NCI-H446 (cell line): ENCODE data around the gene PDCD1LG2.

ENCODE experiments used
- DNase-seq, 2 experiments: peaks; one replicate each; lab custom pipeline; 2025; lab: John Stamatoyannopoulos, UW

The PDCD1LG2 gene

DNA sequence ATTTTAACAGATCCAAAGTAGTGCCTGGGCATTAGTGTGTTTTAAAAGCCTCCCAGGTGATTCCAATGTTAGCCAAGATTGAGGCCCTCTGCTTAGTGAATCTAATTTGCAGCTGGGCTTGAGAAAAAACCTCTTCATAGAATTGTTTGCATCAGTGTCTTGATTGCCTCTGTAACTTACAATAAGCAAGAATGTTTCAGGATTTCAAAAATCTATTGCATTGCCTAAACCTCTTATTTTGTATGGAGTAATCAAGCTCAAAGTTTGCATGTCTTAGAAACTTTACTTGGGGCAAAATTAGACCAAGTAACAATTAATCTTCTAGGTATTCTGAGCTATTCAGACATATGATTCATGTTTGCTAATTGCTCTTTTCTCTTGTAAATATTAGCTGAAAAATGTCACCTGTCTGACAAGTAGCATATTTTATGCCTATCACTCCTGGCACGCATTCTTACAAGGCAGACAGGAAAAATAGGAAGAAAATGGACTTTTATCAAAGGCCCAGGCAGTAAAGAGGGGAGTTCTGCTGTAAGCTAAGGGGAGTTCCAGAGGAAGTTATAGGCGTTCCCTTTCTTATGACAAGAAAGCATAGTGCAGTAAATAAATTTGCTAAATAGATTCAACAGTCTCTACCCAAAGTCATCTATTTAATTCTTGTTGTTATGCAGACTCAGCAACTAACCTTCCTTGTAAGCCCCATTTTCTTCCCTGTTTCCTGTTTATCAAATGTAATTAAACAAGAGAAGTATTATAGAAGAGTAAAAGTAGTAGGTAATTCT is 21.0 kb downstream of the PDCD1LG2 start:
- no peak for DNase-seq

DNA sequence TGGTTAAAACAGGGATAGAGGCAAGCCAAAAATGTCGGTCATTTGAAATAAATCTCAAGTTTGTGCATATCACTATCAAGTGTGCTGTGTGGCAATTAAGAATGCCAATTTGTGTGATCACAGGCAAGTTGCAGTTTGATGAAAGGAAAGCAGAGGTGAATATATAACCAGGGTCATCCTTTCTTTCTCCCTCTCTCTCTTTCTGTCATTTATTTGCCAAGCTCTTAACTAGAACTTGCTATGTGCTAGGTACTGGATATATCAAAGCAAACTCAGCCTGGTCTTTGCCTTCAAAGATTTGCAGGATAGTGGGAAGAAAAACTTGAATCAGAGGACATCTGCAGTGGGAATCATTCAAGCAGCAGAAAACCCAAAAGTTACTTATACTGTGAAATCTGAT is 22.0 kb downstream of the PDCD1LG2 start:
- no peak for DNase-seq

DNA sequence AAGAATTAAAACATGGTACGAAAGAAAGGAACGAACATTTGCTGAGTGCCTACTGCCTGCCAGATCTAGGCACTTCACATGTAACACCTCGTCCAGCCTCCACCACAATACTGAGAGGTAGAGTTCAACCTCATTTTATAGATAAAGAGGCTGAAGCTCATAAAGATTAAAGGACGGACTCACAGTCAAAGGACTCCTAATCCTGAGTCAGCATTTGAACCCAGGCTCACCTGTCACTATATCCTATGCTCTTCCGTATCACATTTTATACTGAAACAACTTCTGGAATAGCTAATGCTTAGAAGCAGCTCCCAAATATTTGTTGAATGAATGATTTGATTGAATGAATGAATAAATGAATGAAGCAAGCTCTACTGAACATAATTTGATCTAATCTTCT is 22.5 kb downstream of the PDCD1LG2 start:
- DNase-seq: no peak

DNA sequence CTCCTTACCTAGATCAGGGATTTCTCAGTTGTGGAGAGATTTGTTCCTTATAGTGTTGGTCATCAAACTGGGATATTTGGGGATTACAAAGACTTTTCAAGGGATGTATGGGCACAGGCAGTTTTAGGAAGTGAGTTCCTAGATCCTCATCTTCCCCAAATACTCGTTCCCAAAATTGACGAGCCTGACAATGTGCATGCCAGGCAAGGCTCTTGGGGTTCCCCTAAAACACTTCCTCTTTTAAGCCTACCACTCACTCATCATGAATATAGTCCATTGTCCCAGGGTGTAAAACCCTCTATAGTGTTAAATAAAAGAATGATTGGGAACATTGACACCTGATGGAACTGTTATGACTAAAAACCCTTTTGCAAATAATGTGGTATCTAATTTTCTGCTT is 26.4 kb downstream of the PDCD1LG2 start:
- DNase-seq: no peak

DNA sequence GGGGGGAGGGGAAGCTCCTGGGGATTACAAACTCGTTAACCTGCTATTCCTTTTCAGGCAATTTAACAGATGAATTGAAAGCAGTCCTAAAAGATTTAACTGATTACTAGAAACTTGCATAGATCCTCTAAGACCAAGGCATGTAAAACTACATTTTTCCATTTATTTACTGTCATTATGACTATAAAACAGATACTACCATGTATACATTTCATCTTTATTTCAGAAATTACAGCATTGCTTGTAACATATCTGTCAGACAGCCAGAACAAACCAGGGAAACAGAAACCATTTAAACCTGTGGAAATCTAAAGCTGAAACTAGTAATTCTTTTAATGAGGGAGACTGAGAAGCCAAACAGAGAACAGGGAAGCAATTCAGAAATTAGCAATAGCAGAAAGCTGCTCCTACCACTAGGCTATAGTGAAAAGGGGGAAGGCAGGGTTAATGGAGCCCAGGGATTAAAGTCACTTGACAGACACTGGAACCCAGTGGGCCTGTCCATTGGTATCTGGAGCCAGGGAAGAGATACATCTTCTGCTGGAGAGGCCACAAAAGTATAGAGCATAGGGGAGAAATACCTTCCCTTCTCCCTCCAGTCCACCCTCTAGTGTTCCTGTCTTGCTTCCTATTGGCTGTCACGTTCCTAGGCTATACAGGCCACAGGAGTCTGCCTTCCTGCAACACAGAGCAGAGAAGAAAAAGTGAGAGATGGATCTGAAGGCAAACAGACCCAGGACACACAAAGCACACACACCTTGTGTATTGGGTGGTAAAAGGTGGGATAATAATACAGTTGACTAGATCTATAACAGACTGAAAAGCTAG is 33.8 kb downstream of the PDCD1LG2 start:
- no peak for DNase-seq

DNA sequence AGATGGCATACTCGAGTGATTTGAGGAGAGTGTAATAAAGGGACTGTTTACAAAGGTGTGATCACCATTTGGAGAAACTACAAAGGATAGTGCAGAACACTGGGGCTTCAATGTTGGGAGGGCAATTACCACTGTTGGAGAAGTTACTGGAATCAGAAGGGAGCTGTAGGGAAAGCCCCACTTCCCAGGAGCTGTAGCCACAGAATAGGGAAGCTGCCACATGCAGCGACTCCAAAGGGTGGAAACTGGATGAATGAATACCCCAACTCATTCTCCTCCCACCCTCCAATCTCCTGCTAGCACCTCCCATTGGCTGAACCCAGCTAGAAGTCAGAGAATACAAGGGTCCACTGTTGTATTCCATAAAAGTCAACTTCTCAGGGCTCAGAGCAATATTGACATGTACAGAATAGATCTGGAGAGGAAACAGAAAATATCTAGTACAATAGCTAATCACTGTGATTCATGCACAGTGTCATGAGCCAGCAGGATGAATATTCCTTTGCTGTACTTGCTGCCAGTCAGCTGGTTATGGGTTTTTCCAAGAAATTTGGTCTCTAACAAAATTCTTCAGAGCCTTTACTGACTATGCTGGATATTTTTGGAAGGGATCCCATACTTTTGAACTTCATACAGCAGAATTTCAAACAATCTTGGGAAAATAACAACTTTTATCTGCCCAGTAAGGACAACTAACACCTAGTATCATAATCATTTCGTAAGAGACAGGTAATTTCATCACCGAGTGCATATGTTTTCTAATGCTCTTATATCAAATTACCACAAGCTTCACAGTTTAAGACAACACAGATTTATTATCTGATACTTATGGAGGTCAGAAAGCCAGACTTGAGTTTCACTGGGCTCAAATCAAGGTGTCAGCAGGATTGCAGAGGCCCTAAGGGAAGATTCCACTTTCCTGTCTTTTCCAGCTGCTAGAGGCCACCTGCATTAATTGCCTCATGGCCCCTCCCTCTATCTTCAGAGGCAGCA is 39.6 kb downstream of the PDCD1LG2 start:
- no peak for DNase-seq

DNA sequence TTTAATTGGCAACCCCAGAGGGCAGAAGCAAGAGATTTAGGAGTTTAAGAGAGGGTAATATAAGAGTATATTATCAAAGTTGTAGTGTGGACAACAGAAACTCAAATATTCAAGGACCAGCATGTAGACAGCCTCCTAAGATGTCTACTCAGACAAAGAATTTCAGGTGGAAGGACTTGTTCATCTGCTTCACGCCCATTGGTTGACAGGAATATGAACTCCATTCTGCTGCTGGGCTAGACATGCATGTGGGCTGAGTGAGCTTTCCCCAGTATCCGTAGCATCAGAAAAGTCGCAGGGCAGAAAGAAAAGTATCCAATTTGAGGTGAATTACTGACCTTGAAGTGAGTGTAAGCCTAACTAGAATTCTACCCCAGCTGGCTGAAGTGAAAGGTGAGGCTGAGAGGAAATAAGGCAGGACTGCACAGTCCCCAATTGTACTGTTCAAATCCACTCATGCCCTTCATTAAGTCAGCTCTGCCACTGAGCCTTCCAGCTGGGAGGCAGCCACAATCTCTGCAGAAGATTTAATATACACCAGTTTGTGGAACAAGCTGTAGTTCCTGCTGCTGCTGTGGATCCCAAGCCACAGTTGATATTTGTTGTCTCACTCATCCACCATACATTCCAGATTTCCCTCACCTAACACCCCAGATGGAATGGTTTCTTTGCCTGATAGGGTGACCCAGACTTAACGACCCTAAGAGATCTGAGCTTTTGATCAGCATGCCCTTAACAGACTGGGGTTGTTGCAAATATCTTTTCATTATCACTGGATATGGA is 41.2 kb downstream of the PDCD1LG2 start:
- no peak for DNase-seq

DNA sequence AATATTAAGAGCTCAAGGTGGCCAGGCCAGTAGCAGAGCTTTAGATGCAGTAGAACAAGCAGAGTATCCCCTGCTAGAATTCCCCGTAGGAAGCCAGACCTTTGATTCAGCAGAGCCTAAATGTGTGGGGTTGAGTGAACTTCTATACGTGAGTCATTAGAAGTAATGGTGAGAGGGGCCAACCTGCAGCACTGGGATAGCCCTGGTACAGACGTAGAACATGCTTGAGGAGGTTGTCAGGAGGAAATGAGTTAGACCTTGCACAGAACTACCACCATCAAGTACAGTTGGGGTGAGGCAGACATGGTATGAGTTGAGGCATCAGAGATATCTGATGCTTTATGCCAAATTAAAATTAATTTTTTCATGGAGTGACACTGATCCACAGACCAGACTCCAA is 42.0 kb downstream of the PDCD1LG2 start:
- no peak for DNase-seq

DNA sequence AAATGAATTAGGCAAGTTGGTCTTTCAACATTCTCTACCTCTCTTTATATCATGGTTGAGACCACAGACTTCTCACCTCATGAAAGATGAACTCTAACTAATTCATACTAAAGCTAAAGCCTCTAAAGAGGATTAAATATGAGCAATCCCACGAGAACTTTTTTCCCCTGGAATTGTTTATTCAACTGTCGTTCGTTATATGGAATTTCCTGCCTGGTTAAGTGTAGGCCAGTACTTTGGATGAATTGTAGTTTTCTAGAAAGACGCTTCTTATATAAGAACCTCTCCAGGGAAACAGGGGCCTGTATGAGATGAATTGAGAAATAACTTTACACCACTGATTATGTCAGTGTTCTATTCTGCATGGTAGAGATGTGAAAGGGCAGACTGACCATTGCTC is 42.9 kb downstream of the PDCD1LG2 start:
- no peak for DNase-seq

DNA sequence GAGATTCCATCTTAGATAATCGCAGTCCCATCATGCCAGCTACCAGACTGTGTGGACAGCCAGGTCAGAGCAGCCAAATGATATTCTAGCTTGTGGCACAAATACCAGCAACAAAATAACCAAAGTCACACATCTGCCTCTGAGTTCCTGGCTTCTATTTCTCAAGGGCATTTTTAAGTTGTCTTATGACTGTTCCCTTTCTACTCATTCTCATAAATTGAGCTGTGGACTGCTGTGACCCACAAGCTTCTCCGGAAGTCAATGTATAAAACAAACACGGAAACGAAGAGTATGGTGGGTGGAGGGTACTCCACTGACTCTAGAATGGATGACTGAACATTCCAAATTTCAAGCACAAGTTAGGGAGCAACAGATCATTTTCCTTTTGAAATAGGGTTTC is 43.9 kb downstream of the PDCD1LG2 start:
- DNase-seq: no peak

DNA sequence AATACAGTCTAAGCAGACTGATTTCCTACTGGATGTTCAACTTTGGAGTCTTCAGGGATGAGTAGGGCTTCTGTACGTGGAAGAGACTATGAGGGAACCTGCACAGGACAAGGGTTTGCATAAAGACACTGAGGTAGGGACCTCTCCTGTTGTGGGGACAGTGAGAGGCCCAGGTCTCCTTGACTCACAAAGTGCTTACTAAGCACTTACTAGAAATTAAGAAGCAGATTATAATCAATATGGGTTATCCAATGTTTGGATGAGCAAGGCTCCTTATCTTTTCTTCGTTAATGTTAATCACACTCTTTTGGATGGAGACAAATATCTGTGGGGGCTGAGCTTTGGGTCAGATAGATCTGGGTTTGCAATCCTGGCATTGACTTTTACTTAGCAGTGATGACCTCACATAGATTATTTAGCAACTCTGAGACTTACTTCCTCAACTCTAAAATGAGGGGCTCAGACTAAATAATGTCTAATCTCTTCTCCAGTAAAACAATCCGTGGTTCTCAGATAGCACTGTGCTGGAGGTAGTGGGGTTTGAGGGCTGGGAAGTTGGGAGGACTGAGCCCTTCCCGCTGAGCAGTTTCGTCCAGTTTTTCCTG is 45.9 kb downstream of the PDCD1LG2 start:
- no peak for DNase-seq

DNA sequence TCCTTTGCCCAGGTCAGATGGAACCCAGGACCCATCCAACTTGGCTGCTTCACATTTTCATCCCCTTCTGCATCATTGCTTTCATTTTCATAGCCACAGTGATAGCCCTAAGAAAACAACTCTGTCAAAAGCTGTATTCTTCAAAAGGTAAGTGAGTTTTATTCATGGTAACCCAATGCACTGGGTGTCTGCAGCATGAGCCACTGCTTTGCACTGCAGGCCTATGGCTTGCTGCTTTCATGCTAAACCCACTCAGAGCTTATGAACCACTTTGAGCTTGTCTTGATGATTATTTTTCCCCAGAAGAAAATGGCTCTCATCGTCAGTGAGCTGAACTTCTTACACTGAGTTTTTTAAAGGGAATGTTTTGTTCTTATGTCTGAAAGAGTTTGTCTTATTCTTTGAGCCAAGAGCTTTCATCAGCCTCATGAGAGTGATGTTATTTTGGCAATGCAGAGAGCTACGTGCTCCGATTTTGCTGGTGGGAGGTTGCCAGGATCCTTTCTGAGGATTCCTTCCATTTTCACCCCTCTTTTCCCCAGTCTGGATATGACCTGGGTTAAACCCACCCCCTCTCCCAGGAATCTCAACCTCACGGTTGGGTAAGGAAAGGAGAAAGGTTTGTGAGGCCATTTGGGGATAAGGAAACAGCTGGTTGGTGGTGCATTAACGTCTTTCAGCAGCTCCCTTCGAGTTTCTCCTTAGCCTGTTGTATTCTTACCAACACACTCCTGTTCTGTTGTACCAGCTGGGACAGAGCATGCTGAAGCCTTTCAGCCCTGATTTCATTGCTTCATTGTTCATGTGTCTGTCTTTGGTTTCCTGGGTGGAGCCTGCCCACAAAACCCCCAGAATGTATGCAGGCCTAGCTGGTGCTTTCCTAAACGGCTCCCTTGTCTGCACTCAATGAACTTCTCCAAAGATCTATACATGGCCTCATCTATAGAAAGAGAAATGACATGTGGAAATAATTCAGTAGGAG is 47.6 kb downstream of the PDCD1LG2 start:
- DNase-seq: no peak

DNA sequence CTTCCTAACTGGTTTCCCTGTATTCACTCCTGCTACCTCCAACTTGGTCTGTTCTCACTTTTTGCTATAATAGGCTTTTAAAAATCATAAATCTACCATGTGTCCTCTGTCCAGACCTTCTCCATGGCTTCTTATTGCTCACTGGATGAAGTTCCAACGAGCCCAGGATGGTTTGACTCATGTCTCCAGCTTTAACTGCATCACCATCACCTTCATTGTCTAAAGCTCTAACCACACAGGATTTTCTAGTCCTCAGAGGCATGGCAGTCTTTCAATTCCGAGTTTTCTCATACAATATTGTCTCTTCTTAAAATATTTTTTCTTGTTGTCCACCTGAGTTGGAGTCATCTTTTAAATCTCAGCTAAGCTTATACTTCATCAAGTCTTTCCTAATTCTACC is 49.3 kb downstream of the PDCD1LG2 start:
- DNase-seq: no peak

DNA sequence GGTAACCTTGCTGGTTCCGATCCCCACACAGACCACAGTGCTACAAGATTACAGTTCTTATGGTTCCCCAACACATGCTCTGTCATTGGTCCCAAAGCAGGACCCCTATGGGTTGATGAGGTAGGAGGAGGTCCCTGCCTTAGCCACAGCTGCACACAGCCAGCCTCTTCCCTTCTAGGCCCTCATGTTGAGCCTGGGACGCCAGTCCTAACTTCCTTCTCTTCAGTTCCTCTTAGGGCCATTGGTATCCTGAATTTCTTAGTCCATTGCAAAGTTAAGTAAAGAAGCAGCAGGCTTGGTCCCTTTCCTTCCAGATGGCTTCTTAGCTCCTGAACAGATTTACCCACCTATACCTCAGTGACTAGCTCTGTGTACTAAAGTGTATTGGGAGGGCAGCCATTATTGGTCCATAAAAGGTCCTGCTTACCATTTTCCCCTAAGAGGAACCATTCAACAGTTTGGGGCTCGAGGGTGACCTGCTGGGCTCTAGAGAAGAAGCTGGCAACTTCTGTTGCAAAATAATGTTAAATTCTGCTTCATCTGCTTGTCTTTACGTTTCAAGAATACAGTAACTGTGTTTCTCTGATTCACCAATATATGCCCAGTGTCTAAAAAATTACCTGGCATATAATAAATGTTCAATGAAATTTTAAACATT is 50.2 kb downstream of the PDCD1LG2 start:
- DNase-seq: no peak

DNA sequence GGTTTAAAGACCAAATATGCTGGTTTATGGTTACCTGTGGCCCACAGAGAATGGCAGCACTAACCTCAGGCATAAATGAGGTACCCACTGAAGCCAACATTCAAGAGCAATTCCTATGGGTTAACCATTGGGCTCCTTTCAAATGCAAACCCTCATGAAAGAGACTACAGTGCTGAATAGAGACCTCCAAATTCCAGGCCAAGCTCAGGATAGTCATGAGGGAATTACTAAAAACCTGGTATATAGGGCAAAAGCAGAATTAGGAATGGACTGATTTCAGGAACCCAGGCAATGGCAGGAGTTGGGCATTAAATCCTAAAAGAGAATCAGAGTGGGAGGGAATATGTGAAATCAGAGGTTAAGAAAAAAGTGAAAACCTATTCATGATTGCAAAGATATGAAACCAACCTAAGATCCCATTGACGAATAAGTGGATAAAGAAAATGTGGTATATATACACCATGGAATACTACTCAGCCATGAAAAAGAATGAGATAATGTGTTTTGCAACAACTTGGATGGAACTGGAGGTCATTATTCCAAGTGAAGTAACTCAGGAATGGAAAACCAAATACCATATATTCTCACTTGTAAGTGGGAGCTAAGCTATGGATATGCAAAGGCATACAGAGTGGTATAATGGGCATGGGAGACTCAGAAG is 51.6 kb downstream of the PDCD1LG2 start:
- no peak for DNase-seq

DNA sequence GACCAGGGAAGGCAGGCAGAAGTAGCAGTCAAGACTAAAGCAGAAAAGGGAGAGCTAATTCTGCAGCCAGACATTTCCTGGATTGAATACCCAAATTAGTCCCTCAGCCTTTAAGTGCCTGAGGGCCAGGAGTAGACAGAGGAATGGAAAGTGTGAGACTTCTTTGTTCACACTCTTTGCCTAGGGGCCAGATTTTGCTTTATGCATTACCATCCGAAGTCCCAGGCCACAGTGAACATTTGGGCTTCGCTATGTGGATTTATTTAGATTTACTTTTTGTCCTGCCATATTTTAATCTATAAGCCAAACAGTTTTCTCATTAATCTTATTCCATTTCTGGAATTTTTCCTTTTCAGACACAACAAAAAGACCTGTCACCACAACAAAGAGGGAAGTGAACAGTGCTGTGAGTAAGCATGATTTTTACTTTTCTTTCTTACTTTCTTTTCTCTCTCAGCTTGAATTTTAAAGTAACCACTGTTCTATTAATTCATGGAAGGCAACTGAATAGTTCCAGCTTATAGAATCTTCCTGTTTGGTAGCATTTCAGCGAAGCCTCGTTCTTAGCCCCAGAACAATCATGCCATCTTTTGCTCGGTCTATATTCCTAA is 52.6 kb downstream of the PDCD1LG2 start:
- DNase-seq: no peak

DNA sequence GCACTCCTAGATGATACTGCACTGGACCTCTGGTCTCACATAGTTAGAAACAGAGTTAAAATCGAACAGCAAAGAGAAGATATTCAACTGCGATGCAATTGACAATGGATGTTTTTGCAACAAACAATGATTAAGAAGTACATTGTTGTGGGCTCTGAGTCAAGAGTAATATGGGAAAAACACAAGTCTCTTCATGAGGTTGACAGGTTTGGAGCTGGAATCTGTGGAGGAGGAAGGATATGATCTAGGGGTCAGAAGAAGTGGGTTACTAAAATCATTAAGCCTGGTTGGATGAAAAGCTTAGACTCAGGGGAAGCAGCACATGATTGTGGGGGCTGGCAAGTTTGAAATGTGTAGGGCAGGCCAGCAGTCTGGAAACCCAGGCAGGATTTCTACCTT is 53.1 kb downstream of the PDCD1LG2 start:
- DNase-seq: no peak

DNA sequence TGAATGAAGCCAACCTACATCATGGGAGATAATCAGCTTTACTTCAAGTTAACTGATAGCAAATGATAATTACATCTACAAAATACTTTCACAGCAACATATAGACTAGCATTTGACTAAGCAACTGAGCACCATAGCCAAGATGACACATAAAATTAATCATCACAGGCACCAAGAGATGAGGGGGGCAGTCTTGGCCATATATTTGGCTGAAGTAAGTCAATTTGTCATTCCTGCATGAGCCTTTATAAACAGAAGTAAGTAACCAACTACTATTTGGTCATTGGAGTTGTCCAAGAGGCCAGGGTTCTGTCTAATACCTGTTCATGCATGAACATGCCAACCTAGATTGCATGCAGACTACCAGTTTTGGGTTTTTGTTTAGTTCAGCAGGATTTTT is 53.6 kb downstream of the PDCD1LG2 start:
- DNase-seq: no peak
